Measurements from ENCODE around the gene ST8SIA1.

Gene ST8SIA1

DNA sequence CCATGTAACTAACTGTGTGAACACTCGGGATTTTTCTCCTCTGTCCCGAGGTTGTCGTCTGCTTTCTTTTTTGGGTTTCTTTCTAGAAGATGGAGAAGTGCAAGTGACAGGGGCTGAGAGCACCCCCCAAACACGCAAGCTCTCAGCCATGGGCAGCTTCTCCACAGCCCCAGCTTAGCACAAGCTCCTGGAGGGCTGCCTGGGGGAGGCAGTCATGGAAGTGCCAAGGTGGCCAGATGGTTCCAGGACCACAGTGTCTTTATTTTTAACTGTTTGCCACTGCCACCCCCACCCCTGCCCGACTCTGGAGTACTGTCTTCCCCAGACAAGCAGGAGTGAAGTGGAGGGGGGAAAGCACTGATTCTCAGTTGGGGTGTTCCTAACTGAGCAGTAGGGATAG lies 58.2 kb downstream of the ST8SIA1 start:
- Mint-ChIP-seq H3K9me3 (no peaks in the 10 kb centered on the region), H3K27ac (no peak overlapping the region), H3K4me3 (no peak overlapping the region), H3K27me3 (peaks cover 37% of the 10 kb centered on the region), H3K4me1 (no peaks in the 10 kb centered on the region)
- DNase-seq (no peak), ATAC-seq (no peak)

- peaks cover 37% of the 10 kb centered on the region for H3K27me3 Mint-ChIP-seq
- DNase-seq, result no peak
- H3K4me1 Mint-ChIP-seq, result no peaks in the 10 kb centered on the region
- no peak for ATAC-seq
- no peak overlapping the region for H3K4me3 Mint-ChIP-seq
- no peaks in the 10 kb centered on the region for H3K9me3 Mint-ChIP-seq
- H3K27ac Mint-ChIP-seq, result no peak overlapping the region
Observed at GRCh38 chr12:22275843-22276242, 58.7 kb downstream of the ST8SIA1 start.

DNA sequence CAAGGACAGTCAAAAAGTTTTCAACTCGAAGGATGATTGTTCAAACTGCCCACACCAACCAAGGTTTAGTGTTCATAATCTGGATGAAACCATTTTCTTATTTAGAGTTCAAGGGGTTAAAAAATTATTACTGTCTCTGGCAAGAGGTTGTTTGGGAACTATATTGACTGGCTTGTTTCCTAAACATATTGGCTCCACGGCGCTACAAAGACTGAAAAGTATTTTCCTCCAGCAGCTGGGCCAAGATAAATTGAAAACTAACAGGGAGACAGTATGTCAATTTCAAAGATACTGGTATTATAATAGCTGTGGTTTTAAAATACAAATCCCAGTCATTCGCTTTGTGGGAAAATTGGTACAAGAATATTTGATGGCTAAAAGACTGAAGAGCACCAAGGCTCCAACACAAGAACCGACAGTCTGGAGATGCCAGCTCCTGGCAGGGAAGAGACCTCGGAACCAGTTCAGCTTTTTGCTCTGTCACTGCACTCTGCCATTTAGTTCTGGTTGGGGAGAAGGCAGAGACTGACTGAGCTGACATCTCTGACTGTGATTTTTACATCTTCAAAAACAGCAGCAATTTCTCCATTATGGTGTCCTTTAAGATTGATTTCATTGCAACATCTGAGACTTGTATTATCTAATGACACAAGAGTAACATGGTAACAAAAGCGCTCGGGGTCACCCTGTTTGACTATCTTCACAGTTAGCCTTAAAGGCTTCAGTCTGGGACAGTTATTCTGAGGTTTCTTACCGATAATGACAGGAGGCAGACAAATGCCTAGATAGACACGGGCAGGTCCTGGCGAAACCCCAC lies 62.0 kb downstream of the ST8SIA1 start:
- H3K27ac Mint-ChIP-seq, result no peak overlapping the region
- no peak for ATAC-seq
- no peak for DNase-seq
- peaks cover 7% of the 10 kb centered on the region for H3K4me1 Mint-ChIP-seq
- H3K27me3 Mint-ChIP-seq, result peaks cover 29% of the 10 kb centered on the region
- no peaks in the 10 kb centered on the region for H3K9me3 Mint-ChIP-seq
- H3K4me3 Mint-ChIP-seq, result no peak overlapping the region

DNA sequence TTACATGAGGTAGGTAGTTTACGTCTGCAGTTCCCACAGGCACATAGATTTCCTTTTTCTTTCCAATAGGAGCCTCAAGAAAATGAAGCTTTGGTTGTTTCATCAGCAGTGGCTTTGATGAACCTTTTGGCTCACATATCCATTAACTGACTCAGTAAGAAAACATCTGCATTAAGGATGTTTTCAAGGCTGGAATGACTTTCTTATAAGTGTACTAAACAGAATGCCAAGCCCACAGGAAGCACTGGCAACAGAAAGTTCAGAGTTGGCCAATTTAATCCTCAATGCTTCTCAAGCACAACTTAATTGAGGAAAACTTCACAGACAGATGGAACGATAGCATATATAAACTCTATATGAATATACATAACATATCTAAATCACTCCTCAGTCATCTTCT lies 63.5 kb downstream of the ST8SIA1 start:
- H3K27me3 Mint-ChIP-seq, result peaks cover 29% of the 10 kb centered on the region
- ATAC-seq, result no peak

DNA sequence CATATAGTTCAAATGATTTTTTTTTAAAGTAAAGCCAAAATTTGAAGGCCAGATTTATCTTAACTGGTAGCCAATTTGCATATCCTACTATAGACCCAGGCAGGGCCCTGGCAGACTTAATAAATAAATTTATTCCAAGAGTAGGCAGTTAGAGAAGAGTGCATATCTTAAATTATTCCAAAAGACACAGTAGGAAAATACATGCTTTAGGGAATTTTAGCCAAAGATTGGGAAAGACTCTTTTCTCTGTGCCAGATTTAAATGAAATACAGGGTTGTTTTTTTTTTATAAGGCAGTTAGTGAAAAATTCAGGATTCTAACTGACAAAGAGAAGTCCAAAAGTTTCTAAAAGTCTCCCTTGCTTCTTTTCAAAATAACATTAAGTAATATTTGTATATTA lies 65.5 kb downstream of the ST8SIA1 start:
- DNase-seq, result no peak
- peaks cover 17% of the 10 kb centered on the region for H3K27me3 Mint-ChIP-seq
- H3K4me3 Mint-ChIP-seq, result no peak overlapping the region
- no peak for ATAC-seq
- peaks cover 7% of the 10 kb centered on the region for H3K4me1 Mint-ChIP-seq
- H3K9me3 Mint-ChIP-seq, result no peaks in the 10 kb centered on the region
- no peak overlapping the region for H3K27ac Mint-ChIP-seq

More for the DNA sequence above, 63.5 kb downstream of the ST8SIA1 start:
- Mint-ChIP-seq H3K27ac (no peak overlapping the region), H3K4me1 (peaks cover 7% of the 10 kb centered on the region), H3K4me3 (no peak overlapping the region), H3K9me3 (no peaks in the 10 kb centered on the region)
- DNase-seq, result no peak

- no peak overlapping the region for H3K27ac Mint-ChIP-seq
- peaks cover 7% of the 10 kb centered on the region for H3K4me1 Mint-ChIP-seq
- peak overlapping the region in 1 of 2 donors; percentile 34 for H3K4me3 Mint-ChIP-seq
- ATAC-seq (no peak), DNase-seq (no peak)
- no peaks in the 10 kb centered on the region for H3K9me3 Mint-ChIP-seq
- H3K27me3 Mint-ChIP-seq, result peaks cover 12% of the 10 kb centered on the region
Observed at GRCh38 chr12:22268406-22268805, 66.1 kb downstream of the ST8SIA1 start.

GRCh38 chr12:22266101-22266500 lies 68.4 kb downstream of the ST8SIA1 start:
- H3K27me3 Mint-ChIP-seq, result no peaks in the 10 kb centered on the region
- ATAC-seq (no peak), DNase-seq (no peak)
- no peaks in the 10 kb centered on the region for H3K9me3 Mint-ChIP-seq
- no peak overlapping the region for H3K27ac Mint-ChIP-seq
- H3K4me1 Mint-ChIP-seq, result peaks cover 7% of the 10 kb centered on the region
- no peak overlapping the region for H3K4me3 Mint-ChIP-seq

DNA sequence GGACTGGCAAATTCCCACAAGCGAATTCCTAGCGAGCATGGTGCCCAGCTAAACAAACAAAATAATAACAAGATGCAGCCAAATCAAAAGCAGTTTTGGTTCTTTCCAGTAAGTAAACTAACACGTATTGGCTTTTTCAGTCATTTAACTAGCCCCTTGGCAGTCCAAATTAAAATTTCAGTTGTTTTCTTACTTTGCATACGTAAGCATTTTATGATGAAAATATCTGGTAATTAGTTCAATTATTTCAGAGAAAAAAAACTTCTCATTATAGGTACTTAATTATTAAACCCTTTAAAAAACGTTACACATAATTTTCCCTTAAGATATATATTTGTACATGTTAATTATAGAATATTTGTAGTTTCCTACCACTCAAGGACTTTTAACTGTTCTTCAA lies 70.1 kb downstream of the ST8SIA1 start:
- no peak for ATAC-seq
- H3K27me3 Mint-ChIP-seq, result no peaks in the 10 kb centered on the region

GRCh38 chr12:22262309-22262708 lies 72.2 kb downstream of the ST8SIA1 start:
- DNase-seq, result no peak
- Mint-ChIP-seq H3K4me3 (no peak overlapping the region), H3K27me3 (peaks cover 8% of the 10 kb centered on the region), H3K27ac (no peak overlapping the region), H3K9me3 (no peaks in the 10 kb centered on the region), H3K4me1 (no peaks in the 10 kb centered on the region)
- ATAC-seq, result no peak

More for the DNA sequence above, 70.1 kb downstream of the ST8SIA1 start:
- H3K27ac Mint-ChIP-seq, result no peak overlapping the region
- H3K4me3 Mint-ChIP-seq, result no peak overlapping the region
- no peaks in the 10 kb centered on the region for H3K9me3 Mint-ChIP-seq
- no peak for DNase-seq
- H3K4me1 Mint-ChIP-seq, result peaks cover 7% of the 10 kb centered on the region

DNA sequence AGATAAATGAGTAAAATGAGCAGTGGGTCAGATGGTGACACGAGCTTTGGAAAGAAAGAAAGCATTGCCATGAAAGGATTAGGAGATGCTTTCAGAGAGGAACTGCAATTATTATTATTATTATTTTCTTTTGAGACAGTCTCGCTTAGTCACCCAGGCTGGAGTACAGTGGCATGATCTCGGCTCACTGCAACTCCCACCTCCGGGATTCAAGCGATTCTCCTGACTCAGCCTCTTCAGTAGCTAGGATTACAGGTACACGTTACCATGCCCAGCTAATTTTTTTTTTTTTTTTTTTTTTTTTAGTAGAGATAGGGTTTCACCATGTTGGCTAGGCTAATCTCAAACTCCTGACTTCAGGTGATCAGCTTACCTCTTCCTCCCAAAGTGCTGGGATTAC lies 77.4 kb downstream of the ST8SIA1 start:
- no peaks in the 10 kb centered on the region for H3K9me3 Mint-ChIP-seq
- H3K4me3 Mint-ChIP-seq, result no peak overlapping the region
- no peaks in the 10 kb centered on the region for H3K4me1 Mint-ChIP-seq
- DNase-seq, result no peak
- peaks cover 8% of the 10 kb centered on the region for H3K27me3 Mint-ChIP-seq
- no peak overlapping the region for H3K27ac Mint-ChIP-seq
- no peak for ATAC-seq

DNA sequence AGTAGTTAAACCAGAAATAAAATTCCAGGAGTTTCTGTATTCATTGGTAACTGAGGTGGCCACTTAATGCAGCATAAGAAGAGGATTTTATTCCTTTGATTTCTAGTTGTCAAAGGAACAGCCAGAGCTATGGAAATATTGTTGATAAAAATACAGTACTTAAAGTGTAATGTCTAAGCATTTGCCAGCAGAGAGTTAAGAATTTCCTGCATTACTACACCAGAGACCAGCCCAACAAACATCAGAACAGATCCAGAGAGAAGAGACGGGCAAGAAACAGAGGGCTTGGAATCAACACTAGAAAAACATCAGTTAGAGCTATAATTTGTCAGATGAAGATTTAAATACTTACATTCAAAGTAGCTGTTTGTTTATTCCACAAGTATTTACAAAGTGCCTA lies 77.9 kb downstream of the ST8SIA1 start:
- Mint-ChIP-seq H3K4me3 (no peak overlapping the region), H3K27me3 (peaks cover 8% of the 10 kb centered on the region), H3K27ac (no peak overlapping the region), H3K4me1 (no peaks in the 10 kb centered on the region), H3K9me3 (no peaks in the 10 kb centered on the region)
- ATAC-seq, result no peak
- DNase-seq, result no peak

DNA sequence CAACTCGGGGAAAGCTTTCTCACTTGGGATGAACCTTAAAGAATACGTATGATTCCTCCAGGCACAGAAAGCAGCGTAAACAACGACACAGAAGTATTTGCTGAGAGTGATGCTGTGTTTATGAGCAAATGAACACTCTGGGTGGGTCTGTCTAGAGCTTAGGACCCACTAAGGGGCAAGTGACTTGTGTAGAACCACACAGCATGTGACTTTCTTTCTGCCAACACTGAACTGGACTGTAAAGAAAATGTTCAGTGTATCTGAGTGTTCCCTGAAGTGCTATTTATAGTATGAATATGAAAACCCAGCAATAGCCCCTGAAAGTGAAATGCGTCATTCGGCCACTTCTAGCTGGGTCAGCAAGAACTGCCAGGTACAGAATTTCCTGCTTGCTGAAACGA lies 78.5 kb downstream of the ST8SIA1 start:
- H3K27ac Mint-ChIP-seq, result no peak overlapping the region
- DNase-seq (no peak), ATAC-seq (no peak)
- H3K27me3 Mint-ChIP-seq, result peaks cover 8% of the 10 kb centered on the region
- H3K9me3 Mint-ChIP-seq, result no peaks in the 10 kb centered on the region
- no peak overlapping the region for H3K4me3 Mint-ChIP-seq
- H3K4me1 Mint-ChIP-seq, result no peaks in the 10 kb centered on the region

DNA sequence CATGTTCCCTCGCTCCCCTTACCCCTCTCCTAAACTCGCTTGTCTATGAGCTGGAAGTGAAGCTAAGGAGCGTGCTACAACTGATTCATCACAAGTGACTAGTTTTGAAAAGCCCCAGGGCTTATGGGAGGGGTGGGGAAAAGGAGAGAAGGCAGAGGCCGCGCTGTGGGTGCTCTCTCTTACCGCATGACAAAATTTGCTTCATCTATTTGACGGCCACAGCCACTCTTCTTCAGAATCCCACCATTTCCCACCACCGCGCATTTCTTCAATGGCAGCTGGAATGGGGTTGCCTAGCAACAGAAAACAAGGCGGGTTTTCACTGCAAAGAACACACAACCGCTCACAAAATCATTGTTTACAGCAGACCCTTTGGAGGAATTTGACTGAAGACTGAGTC lies 79.4 kb downstream of the ST8SIA1 start:
- DNase-seq, result no peak
- Mint-ChIP-seq H3K27ac (no peak overlapping the region), H3K4me3 (no peak overlapping the region), H3K4me1 (no peaks in the 10 kb centered on the region), H3K27me3 (peaks cover 8% of the 10 kb centered on the region), H3K9me3 (no peaks in the 10 kb centered on the region)
- no peak for ATAC-seq

DNA sequence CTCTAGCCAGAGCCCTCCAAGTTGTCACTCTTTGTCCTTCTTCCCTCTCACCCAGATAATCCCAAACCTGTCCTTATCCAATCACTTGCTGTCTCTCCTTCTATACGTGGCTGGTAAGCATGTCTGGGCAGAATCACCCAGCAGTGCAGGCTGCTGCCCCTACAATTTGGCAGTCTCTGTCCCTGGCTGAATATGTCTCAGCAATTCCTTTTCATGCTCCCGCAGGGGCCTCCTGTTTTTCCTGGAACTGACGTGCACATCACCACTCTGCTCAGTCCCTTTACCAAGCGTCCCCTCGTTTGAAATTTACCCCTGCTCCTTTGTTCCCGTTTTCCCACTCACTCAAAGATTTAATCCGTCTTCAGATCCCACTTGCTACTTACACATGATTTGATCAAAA lies 80.0 kb downstream of the ST8SIA1 start:
- Mint-ChIP-seq H3K27me3 (peaks cover 8% of the 10 kb centered on the region), H3K4me1 (no peaks in the 10 kb centered on the region), H3K9me3 (no peaks in the 10 kb centered on the region), H3K4me3 (no peak overlapping the region), H3K27ac (no peak overlapping the region)
- ATAC-seq, result no peak
- no peak for DNase-seq

GRCh38 chr12:22252057-22252456 lies 82.5 kb downstream of the ST8SIA1 start:
- Mint-ChIP-seq H3K27me3 (no peaks in the 10 kb centered on the region), H3K9me3 (no peaks in the 10 kb centered on the region), H3K27ac (no peak overlapping the region), H3K4me3 (no peak overlapping the region), H3K4me1 (no peaks in the 10 kb centered on the region)
- ATAC-seq (no peak), DNase-seq (no peak)

- Mint-ChIP-seq H3K27me3 (no peaks in the 10 kb centered on the region), H3K9me3 (no peaks in the 10 kb centered on the region), H3K4me1 (no peaks in the 10 kb centered on the region), H3K4me3 (no peak overlapping the region), H3K27ac (no peak overlapping the region)
- ATAC-seq, result no peak
- no peak for DNase-seq
Observed at GRCh38 chr12:22250762-22251161, 83.7 kb downstream of the ST8SIA1 start.

DNA sequence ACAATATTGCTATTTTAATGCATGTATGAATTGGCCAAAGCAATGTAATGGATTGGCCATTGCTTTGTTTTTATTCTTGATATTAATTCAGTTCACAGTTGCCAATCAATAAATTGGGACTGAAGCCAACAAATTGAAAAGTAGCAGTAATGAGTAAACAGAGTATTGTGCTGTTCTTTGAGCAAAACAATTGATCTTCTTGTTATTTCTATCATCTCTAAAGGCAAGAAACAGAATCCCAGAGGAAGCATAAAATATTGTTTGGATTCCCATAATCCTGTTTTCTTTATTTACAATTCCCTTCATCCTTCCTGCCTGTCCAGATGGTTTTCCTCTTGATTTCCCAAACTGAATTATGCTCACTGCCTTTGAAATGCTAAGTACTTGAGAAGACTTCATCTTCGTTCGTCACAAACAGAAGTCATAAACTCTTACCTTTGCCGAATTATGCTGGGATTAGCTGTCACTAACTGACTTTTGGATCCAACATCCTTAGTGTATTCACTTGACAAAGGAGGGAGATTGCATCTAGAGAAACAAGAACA lies 85.9 kb downstream of the ST8SIA1 start:
- DNase-seq, result no peak
- no peak overlapping the region for H3K27ac Mint-ChIP-seq
- H3K4me1 Mint-ChIP-seq, result no peaks in the 10 kb centered on the region
- H3K9me3 Mint-ChIP-seq, result no peaks in the 10 kb centered on the region
- H3K4me3 Mint-ChIP-seq, result no peak overlapping the region
- H3K27me3 Mint-ChIP-seq, result no peaks in the 10 kb centered on the region
- ATAC-seq, result no peak

All from stimulated activated naive CD8-positive, alpha-beta T cell treated with anti-CD3 and anti-CD28 coated beads, Interleukin-15, amount 100 ng/mL, for 72 hours (primary cell).